Measurements from ENCODE around the gene KCNH6. TPM values are rescaled to one million over a fixed set of nuclear protein-coding genes. Genes with fewer than 3 reads are reported as not detected.

KCNH6 gene
- total and polyA plus RNA-seq, 5 donors from 2014 or later, result not detected

GRCh38 chr17:63549946-63550816 lies 27.0 kb downstream of the KCNH6 start, which contains the start of gene DCAF7:
Gene DCAF7 (plus strand): TSS chr17:63550477. CDS start chr17:63550678, 201 bp downstream.
- peaks cover 49% of the 10 kb centered on the region for H3K4me1 ChIP-seq (ENCODE audit: control insufficient read depth, insufficient read depth, low read length, poor library complexity, severe bottlenecking)
- Mint-ChIP-seq H3K9me3 (no peaks in the 10 kb centered on the region), H3K27me3 (peaks cover 6% of the 10 kb centered on the region), H3K27ac (peak within 1 kb of the TSS; percentile 98), H3K4me3 (peak within 1 kb of the TSS; percentile 94 to 99 (median 98)), H3K36me3 (peaks cover 6% of the 10 kb centered on the region), H3K4me1 (peaks cover 11 to 48% (median 36%) of the 10 kb centered on the region in 4 donors)
- no peaks in the 10 kb centered on the region for H3K27me3 ChIP-seq (ENCODE audit: control insufficient read depth, insufficient read depth, low read length)
- ATAC-seq (ENCODE audit: low read depth in 2 of 2) (peak; percentile 94 to 95), DNase-seq (peak; percentile 99 to 100 (median 100))
- H3K9me3 ChIP-seq (ENCODE audit: control insufficient read depth in 2 of 2, low read length in 2 of 2), result no peaks in the 10 kb centered on the region
- H3K4me3 ChIP-seq (ENCODE audit: low read depth, low read length), result peak within 1 kb of the TSS; percentile 83
- H3K36me3 ChIP-seq (ENCODE audit: control insufficient read depth, insufficient read depth, low read length), result no peaks in the 10 kb centered on the region
- peak within 1 kb of the TSS; percentile 96 for H3K27ac ChIP-seq (ENCODE audit: insufficient read depth, low read length, poor library complexity, severe bottlenecking)

- H3K27ac ChIP-seq (ENCODE audit: insufficient read depth, low read length, poor library complexity, severe bottlenecking), result peak overlapping the region; percentile 96
- peak in 1 of 3 donors; percentile 10 for DNase-seq
- H3K27me3 ChIP-seq (ENCODE audit: control insufficient read depth, insufficient read depth, low read length), result no peaks in the 10 kb centered on the region
- H3K36me3 Mint-ChIP-seq, result peaks cover 6% of the 10 kb centered on the region
- peaks cover 6% of the 10 kb centered on the region for H3K27me3 Mint-ChIP-seq
- H3K4me3 Mint-ChIP-seq, result peak overlapping the region; percentile 94 to 99 (median 98)
- no peaks in the 10 kb centered on the region for H3K36me3 ChIP-seq (ENCODE audit: control insufficient read depth, insufficient read depth, low read length)
- peak overlapping the region; percentile 98 for H3K27ac Mint-ChIP-seq
- peaks cover 53% of the 10 kb centered on the region for H3K4me1 ChIP-seq (ENCODE audit: control insufficient read depth, insufficient read depth, low read length, poor library complexity, severe bottlenecking)
- H3K4me3 ChIP-seq (ENCODE audit: low read depth, low read length), result peak overlapping the region; percentile 83
- no peak for ATAC-seq (ENCODE audit: low read depth in 2 of 2)
- H3K9me3 Mint-ChIP-seq, result no peaks in the 10 kb centered on the region
- no peaks in the 10 kb centered on the region for H3K9me3 ChIP-seq (ENCODE audit: control insufficient read depth in 2 of 2, low read length in 2 of 2)
- H3K4me1 Mint-ChIP-seq, result peaks cover 19 to 56% (median 44%) of the 10 kb centered on the region in 4 donors
Observed at GRCh38 chr17:63550817-63551639, 27.9 kb downstream of the KCNH6 start.

- H3K4me1 Mint-ChIP-seq, result peaks cover 24 to 68% (median 52%) of the 10 kb centered on the region in 4 donors
- H3K4me3 Mint-ChIP-seq, result peak overlapping the region; percentile 94 to 99 (median 98)
- Histone ChIP-seq H3K27ac (ENCODE audit: insufficient read depth, low read length, poor library complexity, severe bottlenecking) (no peak overlapping the region), H3K9me3 (ENCODE audit: control insufficient read depth in 2 of 2, low read length in 2 of 2) (no peaks in the 10 kb centered on the region), H3K36me3 (ENCODE audit: control insufficient read depth, insufficient read depth, low read length) (no peaks in the 10 kb centered on the region), H3K4me1 (ENCODE audit: control insufficient read depth, insufficient read depth, low read length, poor library complexity, severe bottlenecking) (peaks cover 53% of the 10 kb centered on the region), H3K4me3 (ENCODE audit: low read depth, low read length) (peak overlapping the region; percentile 83), H3K27me3 (ENCODE audit: control insufficient read depth, insufficient read depth, low read length) (no peaks in the 10 kb centered on the region)
- no peak for DNase-seq
- H3K27me3 Mint-ChIP-seq, result peaks cover 6% of the 10 kb centered on the region
- H3K36me3 Mint-ChIP-seq, result peaks cover 10% of the 10 kb centered on the region
- H3K9me3 Mint-ChIP-seq, result no peaks in the 10 kb centered on the region
- ATAC-seq (ENCODE audit: low read depth in 2 of 2), result no peak
- peak overlapping the region in 2 of 3 donors; percentile 98 for H3K27ac Mint-ChIP-seq
Observed at GRCh38 chr17:63552211-63552610, 29.1 kb downstream of the KCNH6 start.

GRCh38 chr17:63555500-63556156 lies 32.5 kb downstream of the KCNH6 start:
- Mint-ChIP-seq H3K27me3 (no peaks in the 10 kb centered on the region), H3K4me1 (peaks cover 35 to 86% (median 71%) of the 10 kb centered on the region in 4 donors), H3K4me3 (peak overlapping the region in 2 of 4 donors; percentile 2 to 79), H3K9me3 (no peaks in the 10 kb centered on the region), H3K27ac (peak overlapping the region in 2 of 3 donors; percentile 55 to 72), H3K36me3 (peaks cover 14% of the 10 kb centered on the region)
- no peaks in the 10 kb centered on the region for H3K9me3 ChIP-seq (ENCODE audit: control insufficient read depth in 2 of 2, low read length in 2 of 2)
- peaks cover 4% of the 10 kb centered on the region for H3K36me3 ChIP-seq (ENCODE audit: control insufficient read depth, insufficient read depth, low read length)
- no peaks in the 10 kb centered on the region for H3K27me3 ChIP-seq (ENCODE audit: control insufficient read depth, insufficient read depth, low read length)
- H3K27ac ChIP-seq (ENCODE audit: insufficient read depth, low read length, poor library complexity, severe bottlenecking), result no peak overlapping the region
- peaks cover 42% of the 10 kb centered on the region for H3K4me1 ChIP-seq (ENCODE audit: control insufficient read depth, insufficient read depth, low read length, poor library complexity, severe bottlenecking)
- peak overlapping the region; percentile 43 for H3K4me3 ChIP-seq (ENCODE audit: low read depth, low read length)
- DNase-seq, result no peak
- ATAC-seq (ENCODE audit: low read depth in 2 of 2), result no peak

GRCh38 chr17:63557416-63557815 lies 34.3 kb downstream of the KCNH6 start:
- Histone ChIP-seq H3K4me3 (ENCODE audit: low read depth, low read length) (no peak overlapping the region), H3K27ac (ENCODE audit: insufficient read depth, low read length, poor library complexity, severe bottlenecking) (no peak overlapping the region), H3K36me3 (ENCODE audit: control insufficient read depth, insufficient read depth, low read length) (peaks cover 4% of the 10 kb centered on the region), H3K27me3 (ENCODE audit: control insufficient read depth, insufficient read depth, low read length) (no peaks in the 10 kb centered on the region), H3K9me3 (ENCODE audit: control insufficient read depth in 2 of 2, low read length in 2 of 2) (no peaks in the 10 kb centered on the region), H3K4me1 (ENCODE audit: control insufficient read depth, insufficient read depth, low read length, poor library complexity, severe bottlenecking) (peaks cover 31% of the 10 kb centered on the region)
- H3K4me1 Mint-ChIP-seq, result peaks cover 48 to 92% (median 75%) of the 10 kb centered on the region in 4 donors
- ATAC-seq (ENCODE audit: low read depth in 2 of 2), result no peak
- H3K9me3 Mint-ChIP-seq, result no peaks in the 10 kb centered on the region
- no peak for DNase-seq
- peak overlapping the region in 2 of 3 donors; percentile 4 to 31 for H3K27ac Mint-ChIP-seq
- peak overlapping the region in 1 of 4 donors; percentile 32 for H3K4me3 Mint-ChIP-seq
- H3K27me3 Mint-ChIP-seq, result no peaks in the 10 kb centered on the region
- H3K36me3 Mint-ChIP-seq, result peaks cover 14% of the 10 kb centered on the region

GRCh38 chr17:63558441-63558840 lies 35.3 kb downstream of the KCNH6 start:
- Histone ChIP-seq H3K36me3 (ENCODE audit: control insufficient read depth, insufficient read depth, low read length) (peaks cover 4% of the 10 kb centered on the region), H3K4me3 (ENCODE audit: low read depth, low read length) (no peak overlapping the region), H3K9me3 (ENCODE audit: control insufficient read depth in 2 of 2, low read length in 2 of 2) (no peaks in the 10 kb centered on the region), H3K27ac (ENCODE audit: insufficient read depth, low read length, poor library complexity, severe bottlenecking) (no peak overlapping the region), H3K27me3 (ENCODE audit: control insufficient read depth, insufficient read depth, low read length) (no peaks in the 10 kb centered on the region), H3K4me1 (ENCODE audit: control insufficient read depth, insufficient read depth, low read length, poor library complexity, severe bottlenecking) (peaks cover 29% of the 10 kb centered on the region)
- no peaks in the 10 kb centered on the region for H3K27me3 Mint-ChIP-seq
- peaks cover 0 to 2% (median 0%) of the 10 kb centered on the region in 7 donors for H3K9me3 Mint-ChIP-seq
- peaks cover 48 to 92% (median 71%) of the 10 kb centered on the region in 4 donors for H3K4me1 Mint-ChIP-seq
- DNase-seq, result no peak
- H3K36me3 Mint-ChIP-seq, result peaks cover 14% of the 10 kb centered on the region
- no peak overlapping the region for H3K27ac Mint-ChIP-seq
- no peak for ATAC-seq (ENCODE audit: low read depth in 2 of 2)
- H3K4me3 Mint-ChIP-seq, result no peak overlapping the region

- Histone ChIP-seq H3K27me3 (ENCODE audit: control insufficient read depth, insufficient read depth, low read length) (no peaks in the 10 kb centered on the region), H3K9me3 (ENCODE audit: control insufficient read depth in 2 of 2, low read length in 2 of 2) (no peaks in the 10 kb centered on the region), H3K4me3 (ENCODE audit: low read depth, low read length) (no peak overlapping the region), H3K4me1 (ENCODE audit: control insufficient read depth, insufficient read depth, low read length, poor library complexity, severe bottlenecking) (peaks cover 9% of the 10 kb centered on the region), H3K36me3 (ENCODE audit: control insufficient read depth, insufficient read depth, low read length) (peaks cover 4% of the 10 kb centered on the region), H3K27ac (ENCODE audit: insufficient read depth, low read length, poor library complexity, severe bottlenecking) (no peak overlapping the region)
- peak overlapping the region in 1 of 4 donors; percentile 21 for H3K4me3 Mint-ChIP-seq
- DNase-seq, result no peak
- peaks cover 8% of the 10 kb centered on the region for H3K36me3 Mint-ChIP-seq
- peaks cover 33 to 79% (median 57%) of the 10 kb centered on the region in 4 donors for H3K4me1 Mint-ChIP-seq
- ATAC-seq (ENCODE audit: low read depth in 2 of 2), result no peak
- H3K27ac Mint-ChIP-seq, result peak overlapping the region in 1 of 3 donors; percentile 43
- peaks cover 0 to 2% (median 0%) of the 10 kb centered on the region in 7 donors for H3K9me3 Mint-ChIP-seq
- no peaks in the 10 kb centered on the region for H3K27me3 Mint-ChIP-seq
Observed at GRCh38 chr17:63561819-63562218, 38.7 kb downstream of the KCNH6 start.
